ENCODE measurements around the gene LRP5.
"Not testable (repeated sequence)": the region's sequence is repeated elsewhere in the genome, so short reads cannot be mapped to it uniquely, and the experiment has no call there.

LRP5 gene

GRCh38 chr11:68431984-68432645 is 119.7 kb downstream of the LRP5 start:
- Mint-ChIP-seq H3K9me3 (peaks cover 16 to 29% of the 10 kb centered on the region in 2 donors), H3K27me3 (no peaks in the 10 kb centered on the region), H3K27ac (no peak overlapping the region), H3K4me1 (peaks cover 1% of the 10 kb centered on the region), H3K4me3 (no peak overlapping the region)
- DNase-seq = no peak
- no peak for ATAC-seq

GRCh38 chr11:68432874-68433273 is 120.5 kb downstream of the LRP5 start:
- H3K4me3 Mint-ChIP-seq = no peak overlapping the region
- peaks cover 16 to 29% of the 10 kb centered on the region in 2 donors for H3K9me3 Mint-ChIP-seq
- no peaks in the 10 kb centered on the region for H3K27me3 Mint-ChIP-seq
- no peak for DNase-seq
- ATAC-seq = no peak
- peaks cover 6% of the 10 kb centered on the region for H3K4me1 Mint-ChIP-seq
- no peak overlapping the region for H3K27ac Mint-ChIP-seq

DNA sequence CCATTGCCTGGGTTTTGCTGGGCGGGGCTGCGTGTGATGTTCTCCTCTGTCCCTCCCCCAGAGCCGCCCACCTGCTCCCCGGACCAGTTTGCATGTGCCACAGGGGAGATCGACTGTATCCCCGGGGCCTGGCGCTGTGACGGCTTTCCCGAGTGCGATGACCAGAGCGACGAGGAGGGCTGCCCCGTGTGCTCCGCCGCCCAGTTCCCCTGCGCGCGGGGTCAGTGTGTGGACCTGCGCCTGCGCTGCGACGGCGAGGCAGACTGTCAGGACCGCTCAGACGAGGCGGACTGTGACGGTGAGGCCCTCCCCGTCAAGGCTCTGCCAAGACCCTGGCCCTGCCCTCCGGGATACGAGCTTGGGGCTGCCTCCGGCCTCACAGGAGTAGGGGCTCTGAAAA is 121.2 kb downstream of the LRP5 start:
- ATAC-seq = no peak
- H3K27me3 Mint-ChIP-seq = no peaks in the 10 kb centered on the region
- H3K27ac Mint-ChIP-seq = no peak overlapping the region
- DNase-seq = no peak
- peaks cover 6% of the 10 kb centered on the region for H3K4me1 Mint-ChIP-seq
- peaks cover 12 to 23% of the 10 kb centered on the region in 2 donors for H3K9me3 Mint-ChIP-seq
- no peak overlapping the region for H3K4me3 Mint-ChIP-seq

DNA sequence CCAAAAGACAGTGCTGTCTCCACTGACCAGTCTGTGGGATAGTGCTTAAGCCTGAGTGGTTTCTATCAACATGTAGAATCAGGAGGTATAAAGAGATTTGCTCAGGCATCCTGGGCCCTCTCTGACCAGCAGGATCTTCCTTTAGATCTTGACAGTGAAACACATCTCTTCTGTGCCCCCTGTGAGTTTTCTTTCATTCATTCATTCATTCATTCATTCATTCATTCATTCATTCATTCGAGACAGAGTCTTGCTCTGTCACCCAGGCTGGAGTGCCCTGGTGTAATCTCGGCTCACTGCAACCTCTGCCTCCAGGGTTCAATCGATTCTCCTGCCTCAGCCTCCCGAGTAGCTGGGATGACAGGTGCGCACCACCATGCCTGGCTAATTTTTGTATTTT is 121.8 kb downstream of the LRP5 start:
- H3K27ac Mint-ChIP-seq, DNase-seq, H3K27me3 Mint-ChIP-seq, H3K4me3 Mint-ChIP-seq, H3K4me1 Mint-ChIP-seq, ATAC-seq: not testable (repeated sequence)
- peaks cover 9 to 17% of the 10 kb centered on the region in 2 donors for H3K9me3 Mint-ChIP-seq

DNA sequence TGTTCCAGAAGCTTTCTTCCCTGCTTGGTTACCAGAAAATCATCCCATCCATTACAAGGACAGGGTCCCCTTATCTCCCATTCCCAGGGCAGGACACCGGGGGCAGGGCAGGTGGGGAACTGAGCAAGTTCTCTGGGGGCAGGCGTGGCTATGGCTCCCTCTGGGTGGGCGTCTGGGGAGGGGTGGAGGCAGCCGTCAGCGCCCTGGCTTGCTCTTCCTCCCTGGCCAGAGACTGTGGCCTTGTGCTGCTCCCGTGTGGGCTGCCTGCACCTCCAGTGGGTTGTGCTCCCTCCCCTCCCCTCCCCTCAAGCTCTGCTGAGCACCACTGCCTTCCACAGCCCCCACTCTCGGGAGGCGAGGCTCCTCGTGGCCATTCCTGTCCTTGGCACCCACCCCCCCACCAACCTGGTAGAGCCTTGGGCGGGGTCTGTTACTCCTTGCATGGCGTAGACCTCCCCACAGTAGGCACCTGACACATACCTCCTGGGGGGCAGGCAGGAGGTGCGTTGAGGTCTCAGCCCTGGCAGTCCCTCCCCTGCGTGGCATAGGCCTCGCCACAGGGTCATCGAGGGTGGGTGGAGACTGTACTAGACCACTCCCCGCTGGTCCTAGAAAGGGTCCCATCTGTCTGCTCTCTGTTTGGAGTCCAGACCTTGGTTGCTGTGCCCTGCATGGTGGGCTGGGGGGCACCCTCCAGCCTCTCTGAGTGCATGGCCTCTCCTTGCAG is 123.9 kb downstream of the LRP5 start:
- H3K9me3 Mint-ChIP-seq = no peaks in the 10 kb centered on the region
- H3K27ac Mint-ChIP-seq = no peak overlapping the region
- H3K4me3 Mint-ChIP-seq = no peak overlapping the region
- ATAC-seq (no peak), DNase-seq (no peak)
- peaks cover 6% of the 10 kb centered on the region for H3K4me1 Mint-ChIP-seq
- H3K27me3 Mint-ChIP-seq = no peaks in the 10 kb centered on the region

DNA sequence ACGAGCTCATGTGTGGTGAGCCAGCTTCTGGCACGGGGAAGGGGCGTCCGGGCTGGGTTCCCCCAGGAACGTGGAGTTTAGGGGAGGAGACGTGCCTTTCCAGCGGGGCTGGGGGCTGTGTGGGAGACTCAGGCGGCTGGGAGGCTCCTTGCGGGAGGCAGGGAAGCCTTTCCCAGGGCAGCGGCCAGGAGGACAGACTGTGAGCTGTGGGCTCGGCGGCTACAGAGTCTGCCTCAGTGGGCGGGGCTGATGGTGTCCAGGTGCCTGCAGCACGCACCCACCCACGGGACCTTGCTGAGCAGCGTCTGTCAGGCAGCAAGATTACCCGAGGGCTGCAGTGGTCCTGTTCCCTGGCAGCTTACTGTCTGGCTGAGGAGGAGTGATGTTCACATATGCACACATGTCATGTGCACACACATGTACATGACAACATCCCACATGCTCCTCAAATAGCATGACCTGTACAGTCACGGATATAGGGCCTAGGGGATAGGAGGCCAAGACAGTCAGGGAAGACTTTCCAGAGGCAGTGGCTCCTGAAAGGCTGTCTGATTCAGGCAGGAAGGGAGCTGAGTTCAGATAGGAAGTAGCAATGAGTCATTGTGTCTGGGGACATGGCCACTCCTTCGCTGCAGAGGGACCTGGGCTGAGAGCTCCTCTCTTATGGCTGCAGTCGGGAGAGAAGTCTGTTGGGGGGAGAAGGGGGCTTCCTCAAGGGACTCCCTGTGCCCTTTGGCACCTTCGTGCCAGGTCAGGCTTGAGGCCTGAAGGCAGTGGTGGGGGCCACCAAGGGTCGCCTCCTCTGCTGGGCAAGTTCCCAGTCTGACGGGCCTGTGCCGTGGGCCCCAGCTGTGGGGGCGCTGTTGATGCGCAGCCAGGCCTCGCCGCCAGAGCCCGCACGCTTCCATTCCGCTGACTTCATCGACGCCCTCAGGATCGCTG is 124.9 kb downstream of the LRP5 start:
- no peak for ATAC-seq

GRCh38 chr11:68437927-68438657 is 125.7 kb downstream of the LRP5 start:
- Mint-ChIP-seq H3K4me1 (peaks cover 6% of the 10 kb centered on the region), H3K27ac (no peak overlapping the region), H3K27me3 (no peaks in the 10 kb centered on the region), H3K9me3 (no peaks in the 10 kb centered on the region), H3K4me3 (no peak overlapping the region)
- ATAC-seq (no peak), DNase-seq (no peak)

More for the DNA sequence above, 124.9 kb downstream of the LRP5 start:
- no peak overlapping the region for H3K4me3 Mint-ChIP-seq
- peak overlapping the region in 1 of 2 donors; percentile 34 for H3K27ac Mint-ChIP-seq
- H3K9me3 Mint-ChIP-seq = no peaks in the 10 kb centered on the region
- DNase-seq = no peak
- no peaks in the 10 kb centered on the region for H3K27me3 Mint-ChIP-seq
- H3K4me1 Mint-ChIP-seq = peaks cover 6% of the 10 kb centered on the region

DNA sequence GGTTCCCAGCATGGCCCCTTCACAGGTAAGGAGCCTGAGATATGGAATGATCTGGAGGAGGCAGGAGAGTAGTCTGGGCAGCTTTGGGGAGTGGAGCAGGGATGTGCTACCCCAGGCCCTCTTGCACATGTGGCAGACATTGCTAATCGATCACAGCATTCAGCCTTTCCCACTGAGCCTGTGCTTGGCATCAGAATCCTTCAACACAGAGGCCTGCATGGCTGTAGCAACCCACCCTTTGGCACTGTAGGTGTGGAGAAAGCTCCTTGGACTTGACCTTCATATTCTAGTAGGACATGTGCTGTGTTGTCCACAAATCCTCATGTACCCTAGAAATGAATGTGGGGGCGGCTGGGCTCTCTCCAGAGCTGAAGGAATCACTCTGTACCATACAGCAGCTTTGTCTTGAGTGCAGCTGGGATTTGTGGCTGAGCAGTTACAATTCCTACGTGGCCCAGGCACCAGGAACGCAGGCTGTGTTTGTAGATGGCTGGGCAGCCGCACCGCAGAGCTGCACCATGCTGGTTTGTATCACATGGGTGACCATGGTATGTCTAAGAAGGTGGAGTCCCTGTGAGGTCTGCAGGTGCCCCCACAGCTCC is 126.4 kb downstream of the LRP5 start:
- no peak overlapping the region for H3K4me3 Mint-ChIP-seq
- H3K4me1 Mint-ChIP-seq = peaks cover 6% of the 10 kb centered on the region
- H3K27me3 Mint-ChIP-seq = no peaks in the 10 kb centered on the region

DNA sequence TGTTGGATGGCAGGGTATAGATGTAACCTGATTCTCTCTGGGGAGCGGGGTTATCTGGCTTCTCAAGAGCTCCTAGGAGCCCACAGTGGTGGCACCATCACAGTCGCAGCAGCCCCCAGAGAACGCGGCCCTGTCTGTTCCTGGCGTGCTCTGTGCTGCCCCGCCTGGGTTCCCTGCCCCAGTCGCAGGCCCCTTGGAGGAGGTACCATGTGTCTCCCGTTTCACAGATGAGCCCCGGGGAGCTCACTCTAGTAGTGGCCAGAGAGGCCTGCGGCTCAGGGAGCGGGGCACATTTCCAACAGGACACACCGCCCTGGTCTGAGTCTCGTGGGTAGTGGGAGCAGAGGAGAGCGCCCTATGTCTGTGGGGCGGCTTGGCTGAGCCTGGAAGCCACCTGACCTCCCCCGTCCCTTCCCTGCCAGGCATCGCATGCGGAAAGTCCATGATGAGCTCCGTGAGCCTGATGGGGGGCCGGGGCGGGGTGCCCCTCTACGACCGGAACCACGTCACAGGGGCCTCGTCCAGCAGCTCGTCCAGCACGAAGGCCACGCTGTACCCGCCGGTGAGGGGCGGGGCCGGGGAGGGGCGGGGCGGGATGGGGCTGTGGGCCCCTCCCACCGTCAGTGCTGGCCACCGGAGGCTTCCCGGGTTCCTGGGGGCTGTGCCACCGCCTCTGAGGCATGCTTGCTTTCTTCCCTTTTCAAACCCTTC is 127.1 kb downstream of the LRP5 start:
- Mint-ChIP-seq H3K4me1 (peaks cover 6% of the 10 kb centered on the region), H3K27ac (no peak overlapping the region), H3K9me3 (no peaks in the 10 kb centered on the region), H3K27me3 (no peaks in the 10 kb centered on the region), H3K4me3 (no peak overlapping the region)
- DNase-seq (no peak), ATAC-seq (no peak)

More for the DNA sequence above, 126.4 kb downstream of the LRP5 start:
- no peaks in the 10 kb centered on the region for H3K9me3 Mint-ChIP-seq
- no peak overlapping the region for H3K27ac Mint-ChIP-seq
- no peak for DNase-seq
- ATAC-seq = no peak

DNA sequence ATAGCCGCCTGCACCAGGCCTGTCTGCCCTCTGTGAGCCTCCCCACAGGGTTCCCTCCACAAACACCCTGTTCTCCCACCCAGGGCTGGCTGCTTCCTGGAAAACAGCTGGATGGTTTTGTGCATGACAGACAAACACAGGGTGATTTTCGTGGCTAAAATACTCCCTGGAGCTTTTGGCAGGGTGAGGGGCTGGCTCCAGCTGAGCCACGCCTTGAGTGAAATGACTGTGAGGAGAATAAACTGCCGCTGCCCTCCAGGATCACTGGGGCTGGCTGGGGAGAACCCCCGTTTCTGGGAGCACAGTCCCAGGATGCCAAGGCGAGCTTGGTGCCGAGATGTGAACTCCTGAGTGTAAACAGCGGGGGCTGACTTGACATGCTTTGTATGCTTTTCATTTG is 127.8 kb downstream of the LRP5 start:
- H3K4me1 Mint-ChIP-seq = peaks cover 6% of the 10 kb centered on the region
- no peak overlapping the region for H3K4me3 Mint-ChIP-seq
- no peaks in the 10 kb centered on the region for H3K9me3 Mint-ChIP-seq
- DNase-seq (no peak), ATAC-seq (no peak)
- H3K27ac Mint-ChIP-seq = no peak overlapping the region
- no peaks in the 10 kb centered on the region for H3K27me3 Mint-ChIP-seq

GRCh38 chr11:68441466-68442230 is 129.3 kb downstream of the LRP5 start:
- no peak overlapping the region for H3K4me3 Mint-ChIP-seq
- H3K27me3 Mint-ChIP-seq = no peaks in the 10 kb centered on the region
- DNase-seq = no peak
- H3K9me3 Mint-ChIP-seq = no peaks in the 10 kb centered on the region
- H3K27ac Mint-ChIP-seq = no peak overlapping the region
- ATAC-seq = no peak
- H3K4me1 Mint-ChIP-seq = peaks cover 6% of the 10 kb centered on the region

DNA sequence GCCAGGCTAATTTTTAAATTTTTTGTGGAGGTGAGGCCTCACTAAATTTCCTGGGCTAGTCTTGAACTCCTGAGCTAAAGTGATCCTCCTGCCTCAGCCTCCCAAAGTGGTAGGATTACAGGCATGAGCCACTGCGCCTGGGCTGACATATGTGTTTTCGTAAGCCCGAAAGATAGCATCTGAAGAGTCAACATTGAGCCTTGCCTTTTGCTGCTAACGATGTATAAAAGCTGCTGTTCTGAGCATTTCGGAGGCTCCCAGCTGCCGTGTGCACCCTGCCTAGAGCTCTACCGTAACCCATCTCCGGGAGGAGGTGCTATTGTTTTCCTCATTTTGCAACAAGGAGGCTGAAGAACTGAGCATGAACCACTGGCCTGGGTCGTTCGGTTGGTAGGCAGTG is 130.0 kb downstream of the LRP5 start:
- Mint-ChIP-seq H3K27me3 (no peaks in the 10 kb centered on the region), H3K4me1 (peaks cover 5% of the 10 kb centered on the region), H3K9me3 (no peaks in the 10 kb centered on the region), H3K27ac (peak overlapping the region in 1 of 2 donors; percentile 12), H3K4me3 (no peak overlapping the region)
- ATAC-seq (no peak), DNase-seq (no peak)

- H3K4me1 Mint-ChIP-seq = peaks cover 9% of the 10 kb centered on the region
- no peak for ATAC-seq
Observed at GRCh38 chr11:68444566-68444965, 132.2 kb downstream of the LRP5 start.

More at GRCh38 chr11:68444566-68444965, 132.2 kb downstream of the LRP5 start:
- H3K4me3 Mint-ChIP-seq = no peak overlapping the region
- H3K9me3 Mint-ChIP-seq = no peaks in the 10 kb centered on the region
- H3K27ac Mint-ChIP-seq = no peak overlapping the region
- no peak for DNase-seq
- no peaks in the 10 kb centered on the region for H3K27me3 Mint-ChIP-seq
